Effector memory CD4-positive, alpha-beta T cell (primary cell): Measurements from ENCODE around the gene P4HA2.

Experiments used
- DNase-seq, 3 donors: peaks; one replicate each; pipeline ENCODE4 v3.0.0-alpha.2; 2020
- H3K27ac ChIP-seq: 2 replicates; pipeline ENCODE4 v1.7.0; 2013; ENCODE audit warnings: mild to moderate bottlenecking, low read length, moderate library complexity; ENCODE audit not compliant: insufficient read depth, poor library complexity, severe bottlenecking
- H3K27me3 ChIP-seq: replicated peaks from 2 replicates; pipeline ENCODE4 v1.7.0; 2013; ENCODE audit warnings: mild to moderate bottlenecking, low read length; ENCODE audit not compliant: insufficient read depth, control insufficient read depth, poor library complexity, severe bottlenecking
- H3K36me3 ChIP-seq: 2 replicates; pipeline ENCODE4 v1.7.0; 2013; ENCODE audit warnings: mild to moderate bottlenecking, low read length, moderate library complexity; ENCODE audit not compliant: control insufficient read depth, insufficient read depth
- H3K4me1 ChIP-seq: 2 replicates; pipeline ENCODE4 v1.7.0; 2013; ENCODE audit warnings: low read length, mild to moderate bottlenecking; ENCODE audit not compliant: control insufficient read depth, insufficient read depth, poor library complexity, severe bottlenecking
- H3K4me3 ChIP-seq: 2 replicates; pipeline ENCODE4 v1.7.0; 2013; ENCODE audit warnings: low read length, low read depth, mild to moderate bottlenecking; ENCODE audit not compliant: insufficient read depth, poor library complexity, severe bottlenecking
- H3K9me3 ChIP-seq: 2 replicates; pipeline ENCODE4 v1.7.0; 2013; ENCODE audit warnings: mild to moderate bottlenecking, low read length, moderate library complexity; ENCODE audit not compliant: control insufficient read depth
- total RNA-seq, 3 donors: gene quantifications; one replicate each; lab custom pipeline; 2026; lab: John Stamatoyannopoulos, UW

Gene P4HA2
- total RNA-seq: 0.52 to 0.70 (median 0.58) reads per million in 3 donors

GRCh38 chr5:132227485-132228240, at the start of gene P4HA2:
TSS of gene P4HA2 (minus strand) at chr5:132227853. CDS start at chr5:132218626, 9,227 bp downstream.
- peak within 1 kb of the TSS; percentile 62 for H3K4me3 ChIP-seq
- H3K36me3 ChIP-seq: no peaks in the 10 kb centered on the region
- peaks cover 6% of the 10 kb centered on the region for H3K4me1 ChIP-seq
- H3K27me3 ChIP-seq: peaks cover 6% of the 10 kb centered on the region
- DNase-seq: peak in 1 of 3 donors; percentile 5
- H3K27ac ChIP-seq: no peak within 1 kb of the TSS
- no peaks in the 10 kb centered on the region for H3K9me3 ChIP-seq

GRCh38 chr5:132277256-132277655, 49.6 kb upstream of the P4HA2 start:
- DNase-seq: no peak
- Histone ChIP-seq H3K4me3 (no peak overlapping the region), H3K27me3 (peaks cover 3% of the 10 kb centered on the region), H3K4me1 (no peaks in the 10 kb centered on the region), H3K9me3 (no peaks in the 10 kb centered on the region), H3K36me3 (no peaks in the 10 kb centered on the region), H3K27ac (no peak overlapping the region)

- Histone ChIP-seq H3K27me3 (peaks cover 3% of the 10 kb centered on the region), H3K4me1 (no peaks in the 10 kb centered on the region)
- no peak for DNase-seq
Measured at GRCh38 chr5:132275367-132276220, 47.9 kb upstream of the P4HA2 start.

GRCh38 chr5:132274050-132274792, 46.6 kb upstream of the P4HA2 start:
- H3K27ac ChIP-seq: no peak overlapping the region
- H3K4me1 ChIP-seq: no peaks in the 10 kb centered on the region
- no peaks in the 10 kb centered on the region for H3K9me3 ChIP-seq
- no peaks in the 10 kb centered on the region for H3K36me3 ChIP-seq
- DNase-seq: no peak
- peaks cover 3% of the 10 kb centered on the region for H3K27me3 ChIP-seq
- no peak overlapping the region for H3K4me3 ChIP-seq

More at GRCh38 chr5:132275367-132276220, 47.9 kb upstream of the P4HA2 start:
- Histone ChIP-seq H3K27ac (no peak overlapping the region), H3K36me3 (no peaks in the 10 kb centered on the region), H3K4me3 (no peak overlapping the region), H3K9me3 (no peaks in the 10 kb centered on the region)

GRCh38 chr5:132273631-132274030, 46.0 kb upstream of the P4HA2 start:
- no peak overlapping the region for H3K27ac ChIP-seq
- DNase-seq: no peak

GRCh38 chr5:132272311-132273210, 44.9 kb upstream of the P4HA2 start:
- no peaks in the 10 kb centered on the region for H3K36me3 ChIP-seq
- no peaks in the 10 kb centered on the region for H3K9me3 ChIP-seq

More at GRCh38 chr5:132273631-132274030, 46.0 kb upstream of the P4HA2 start:
- no peak overlapping the region for H3K4me3 ChIP-seq
- H3K4me1 ChIP-seq: no peaks in the 10 kb centered on the region
- H3K36me3 ChIP-seq: no peaks in the 10 kb centered on the region
- H3K9me3 ChIP-seq: no peaks in the 10 kb centered on the region
- peaks cover 3% of the 10 kb centered on the region for H3K27me3 ChIP-seq

GRCh38 chr5:132271251-132272246, 43.9 kb upstream of the P4HA2 start:
- no peak overlapping the region for H3K27ac ChIP-seq
- no peak overlapping the region for H3K4me3 ChIP-seq
- no peak for DNase-seq
- H3K36me3 ChIP-seq: no peaks in the 10 kb centered on the region
- H3K27me3 ChIP-seq: peaks cover 3% of the 10 kb centered on the region
- H3K4me1 ChIP-seq: no peaks in the 10 kb centered on the region
- H3K9me3 ChIP-seq: no peaks in the 10 kb centered on the region

More at GRCh38 chr5:132272311-132273210, 44.9 kb upstream of the P4HA2 start:
- peak; percentile 16 to 47 (median 33) for DNase-seq
- Histone ChIP-seq H3K27ac (no peak overlapping the region), H3K27me3 (peaks cover 3% of the 10 kb centered on the region), H3K4me3 (no peak overlapping the region), H3K4me1 (no peaks in the 10 kb centered on the region)

- Histone ChIP-seq H3K9me3 (no peaks in the 10 kb centered on the region), H3K36me3 (no peaks in the 10 kb centered on the region), H3K27ac (no peak overlapping the region), H3K27me3 (peaks cover 3% of the 10 kb centered on the region), H3K4me1 (no peaks in the 10 kb centered on the region), H3K4me3 (no peak overlapping the region)
- no peak for DNase-seq
Measured at GRCh38 chr5:132270706-132271105, 43.1 kb upstream of the P4HA2 start.
